Heart left ventricle (tissue), 16 donors: ENCODE measurements around the gene PRRT1B. TPM values are rescaled to one million over a fixed set of nuclear protein-coding genes. Genes with fewer than 3 reads are reported as not detected.
"Not testable (repeated sequence)": the region's sequence is repeated elsewhere in the genome, so short reads cannot be mapped to it uniquely, and the experiment has no call there.

Experiments used
- ATAC-seq, 4 donors: fragments of 200-7000 bp; cut with Tn5 transposase; one replicate each; pipeline ENCODE4 v1.9.1; 2020 to 2022; ENCODE audit warnings: moderate library complexity in 4 of 4, mild to moderate bottlenecking in 3 of 4, moderate number of reproducible peaks in 1 of 4
- DNase-seq, 5 donors: peaks; one replicate each; pipeline ENCODE4 v3.0.0-alpha.2; 2020
- H3K27ac ChIP-seq, 12 donors: fragments of 200-600 bp; sonication (generic) in 4 of 12; one replicate each; pipeline versions ENCODE4 v1.5.0 to v1.8.0; 2016 to 2022; ENCODE audit warnings: mild to moderate bottlenecking in 2 of 12
- H3K27me3 ChIP-seq, 9 donors: fragments of 200-600 bp; sonication (generic) in 2 of 9; one replicate each; pipeline versions ENCODE4 v1.5.1 to v1.8.0; 2016 to 2022; ENCODE audit warnings: mild to moderate bottlenecking in 3 of 9
- H3K36me3 ChIP-seq, 9 donors: fragments of 200-600 bp; sonication (generic) in 2 of 9; one replicate each; pipeline versions ENCODE4 v1.5.0 to v1.8.0; 2018 to 2022; ENCODE audit warnings: mild to moderate bottlenecking in 2 of 9
- H3K4me1 ChIP-seq, 12 donors: fragments of 200-600 bp; sonication (generic) in 4 of 12; one replicate each; pipeline versions ENCODE4 v1.5.0 to v1.8.0; 2016 to 2022; ENCODE audit warnings: mild to moderate bottlenecking in 3 of 12
- H3K4me3 ChIP-seq, 12 donors: fragments of 200-600 bp; sonication (generic) in 4 of 12; one replicate each; pipeline versions ENCODE4 v1.5.0 to v1.8.0; 2017 to 2022; ENCODE audit warnings: mild to moderate bottlenecking in 9 of 12, moderate library complexity in 4 of 12
- H3K9me3 ChIP-seq, 12 donors: fragments of 200-600 bp; sonication (generic) in 4 of 12; one replicate each; pipeline versions ENCODE4 v1.5.0 to v1.8.0; 2016 to 2022; ENCODE audit warnings: mild to moderate bottlenecking in 1 of 12
- CTCF ChIP-seq, 12 donors: fragments of 200-600 bp; sonication (generic) in 4 of 12; IDR thresholded peaks; one replicate each; pipeline versions ENCODE4 v1.5.0 to v1.8.0; 2018 to 2022; ENCODE audit warnings: antibody characterized with exemption in 12 of 12, mild to moderate bottlenecking in 5 of 12
- POLR2A ChIP-seq, 2 donors: fragments of 450-650 bp; IDR thresholded peaks; one replicate each; pipeline ENCODE4 v1.6.1; 2017; ENCODE audit warnings: antibody characterized with exemption in 2 of 2, mild to moderate bottlenecking in 2 of 2, moderate library complexity in 2 of 2
- WGBS, 4 donors: extraction: QIAGEN DNeasy Blood & Tissue Kit in 2 of 4; methylation state at CpG; one replicate each; pipeline versions ENCODE4 v1.1.5 to v1.1.7; 2013 to 2018; 5-methylcytosine and 5-hydroxymethylcytosine counted together
- intact Hi-C, 10 donors: fragments of 100-400 bp; cut with DNase I; formaldehyde crosslinking; loops; one replicate each; pipeline versions ENCODE4 v1.11.1 to v1.14.2; 2022
- polyA plus RNA-seq, 2 donors: library from polyadenylated mRNA; stranded (reverse); fragments of 200-250 nt; gene quantifications; one replicate each; pipeline ENCODE4 v1.2.3, GENCODE V29; 2013
- total RNA-seq, 9 donors: library from RNA; depleted of rRNA in 2 of 9; stranded (reverse); fragments of >200 nt in 2 of 9; fragmentation: NEBNext Ultra II Directional in 3 of 9; extraction: Animal tissue kit (Norgen Biotek cat#: 25700) in 3 of 9; gene quantifications; one replicate each; pipeline versions ENCODE4 v1.1.0 to v1.2.4, GENCODE V29; 2016 to 2023
- donor health status: ischemic (EF 13 %, LVEDD 7.1; RV severe dilation, severe dysfunction).
- donor health status: healthy with polysubstance abuse.
- donor health status: DM: no; HTN: yes; CAD: no.
- donor health status: DM: no; HTN: no; CAD: no.
- donor health status: ischemic (EF 25% LVEDD 6.9; RV normal size, moderate dysfunction).
- donor health status: ischemic (EF 25% LVEDD 5.7; RV mildly dilated, moderate dysfunction).
- donor health status: healthy.
- donor health status: DM: yes; HTN: yes; CAD: no.
- donor health status: ischemic (EF 35%, LVEDD 5.7; RV mildly dilated, moderate dysfunction).
- donor health status: nonischemic (EF 11% LVEDD 7.7; RV severe dilation, severe dysfunction).
- donor health status: DM: yes; HTN: yes; CAD: no.
- donor health status: PGD.
- donor health status: ischemic (EF 29% LVEDD 5.4; RV normal size, mild dysfunction).
- donor health status: nonischemic (EF 23%, LVEDD 6.1; RV moderate dilation, normal function).

PRRT1B gene
- total and polyA plus RNA-seq, 11 donors = not detected

GRCh38 chr9:131546336-131547084, 1.2 kb downstream of the PRRT1B start:
- ATAC-seq (peak in 2 of 4 donors; percentile 18 to 20), DNase-seq (no peak)
- no peaks in the 10 kb centered on the region for H3K36me3 ChIP-seq
- no peak overlapping the region for H3K27ac ChIP-seq
- H3K27me3 ChIP-seq = peaks cover 11 to 57% (median 39%) of the 10 kb centered on the region in 9 donors
- H3K9me3 ChIP-seq = peaks cover 0 to 27% (median 16%) of the 10 kb centered on the region in 12 donors
- intact Hi-C loops = no loop called here
- H3K4me1 ChIP-seq = peaks cover 0 to 20% (median 8%) of the 10 kb centered on the region in 12 donors
- H3K4me3 ChIP-seq = peak overlapping the region in 10 of 12 donors; percentile 1 to 41 (median 26)
- TF ChIP-seq CTCF (IDR thresholded peaks at IDR 0.05) (no peak), POLR2A (IDR thresholded peaks at IDR 0.05) (no peak)
- 3 to 7% (median 5%) methylated on average over 28 to 49 of the region's 49 CpGs for WGBS, 4 donors

GRCh38 chr9:131549186-131549585, 3.9 kb downstream of the PRRT1B start:
- 70 to 90% (median 75%) methylated on average over 10 of the region's 10 CpGs for WGBS, 4 donors
- Histone ChIP-seq H3K27me3 (peaks cover 14 to 65% (median 51%) of the 10 kb centered on the region in 9 donors), H3K4me1 (peaks cover 0 to 20% (median 8%) of the 10 kb centered on the region in 12 donors)
- H3K36me3 ChIP-seq, ATAC-seq, intact Hi-C loops, H3K4me3 ChIP-seq, H3K27ac ChIP-seq, DNase-seq, H3K9me3 ChIP-seq: not testable (repeated sequence)

- DNase-seq, H3K27ac ChIP-seq, ATAC-seq, intact Hi-C loops, H3K4me3 ChIP-seq, H3K36me3 ChIP-seq, H3K9me3 ChIP-seq: not testable (repeated sequence)
- WGBS, 4 donors = 65 to 75% (median 69%) methylated on average over 8 of the region's 8 CpGs
- Histone ChIP-seq H3K27me3 (peaks cover 23 to 68% (median 49%) of the 10 kb centered on the region in 9 donors), H3K4me1 (peaks cover 0 to 20% (median 8%) of the 10 kb centered on the region in 12 donors)
Observed at GRCh38 chr9:131550465-131550864, 5.1 kb downstream of the PRRT1B start.

- 86 to 95% (median 90%) methylated on average over 6 of the region's 6 CpGs for WGBS, 4 donors
- intact Hi-C loops = no loop called here
- Histone ChIP-seq H3K4me3 (no peak overlapping the region), H3K9me3 (no peaks in the 10 kb centered on the region), H3K36me3 (no peaks in the 10 kb centered on the region), H3K27ac (no peak overlapping the region), H3K4me1 (peaks cover 0 to 5% (median 0%) of the 10 kb centered on the region in 12 donors), H3K27me3 (peaks cover 12 to 63% (median 41%) of the 10 kb centered on the region in 9 donors)
- no peak for TF ChIP-seq CTCF (IDR thresholded peaks at IDR 0.05)
- TF ChIP-seq POLR2A (IDR thresholded peaks at IDR 0.05) = no peak
- ATAC-seq (no peak), DNase-seq (no peak)
Observed at GRCh38 chr9:131552030-131552429, 6.7 kb downstream of the PRRT1B start.

- WGBS, 4 donors = 24 to 36% (median 30%) methylated on average over 8 to 60 of the region's 60 CpGs
- DNase-seq = no peak
- H3K9me3 ChIP-seq = no peaks in the 10 kb centered on the region
- H3K27me3 ChIP-seq = peaks cover 9 to 44% (median 24%) of the 10 kb centered on the region in 9 donors
- intact Hi-C loops = no loop called here
- no peak for ATAC-seq
- H3K4me3 ChIP-seq = no peak overlapping the region
- H3K4me1 ChIP-seq = peaks cover 0 to 3% (median 0%) of the 10 kb centered on the region in 12 donors
- H3K27ac ChIP-seq = no peak overlapping the region
- TF ChIP-seq POLR2A (IDR thresholded peaks at IDR 0.05) (no peak), CTCF (IDR thresholded peaks at IDR 0.05) (no peak)
- H3K36me3 ChIP-seq = no peaks in the 10 kb centered on the region
Observed at GRCh38 chr9:131554087-131554842, 8.9 kb downstream of the PRRT1B start.
